ENCODE results near the gene RERG.

GRCh38 chr12:15154103-15154502 is 67.1 kb downstream of the RERG start:
- no peak for TF ChIP-seq CTCF (IDR thresholded peaks at IDR 0.05)
- no peak for TF ChIP-seq POLR2AphosphoS5 (IDR thresholded peaks at IDR 0.05)
